ENCODE measurements around the gene IL1A. TPM values are rescaled to one million over a fixed set of nuclear protein-coding genes. Genes with fewer than 3 reads are reported as not detected.

IL1A gene
- total and polyA plus RNA-seq, 2 donors from 2014 or later, result 0.13 TPM; not detected in 1

GRCh38 chr2:112723995-112724394 is 60.3 kb downstream of the IL1A start:
- H3K27me3 ChIP-seq (ENCODE audit: control insufficient read depth, insufficient read depth, low read length), result no peaks in the 10 kb centered on the region
- no peak overlapping the region for H3K27ac ChIP-seq (ENCODE audit: low read depth in 2 of 2, low read length in 2 of 2)
- peaks cover 0 to 2% (median 0%) of the 10 kb centered on the region in 3 donors for H3K4me1 ChIP-seq (ENCODE audit: control insufficient read depth in 2 of 3, insufficient read depth in 2 of 3, low read depth in 1 of 3, low read length in 3 of 3)
- no peak for TF ChIP-seq CTCF (IDR thresholded peaks at IDR 0.05; ENCODE audit: borderline replicate concordance, extremely low read depth, insufficient read depth)
- intact Hi-C loops (cut with DNase I), result loop anchor here (10.0 kb wide), 1 partner anchor 119 kb away; no protein-coding TSS in a partner anchor
- DNase-seq (no peak), FAIRE-seq (no peak)
- no peaks in the 10 kb centered on the region for H3K9me3 ChIP-seq (ENCODE audit: control insufficient read depth in 2 of 3, insufficient read depth in 1 of 3, low read length in 3 of 3)
- H3K36me3 ChIP-seq (ENCODE audit: control insufficient read depth in 2 of 3, insufficient read depth in 3 of 3, low read length in 3 of 3), result no peaks in the 10 kb centered on the region
- no peak overlapping the region for H3K4me3 ChIP-seq (ENCODE audit: low read length in 3 of 3)
- no peak overlapping the region for H3K9ac ChIP-seq (ENCODE audit: low read length in 3 of 3)

Other genes with a start within 250 kb of the IL1A start
- 24.4 TPM for gene POLR1B, start 242.0 kb downstream of the IL1A start, total RNA-seq
- gene POLR1B, start 242.0 kb downstream of the IL1A start, polyA plus RNA-seq (ENCODE audit: insufficient read depth, low read depth, low replicate concordance), result 6.0 TPM
- gene CHCHD5, start 199.9 kb downstream of the IL1A start, total RNA-seq, result 39.6 TPM
- gene CHCHD5, start 199.9 kb downstream of the IL1A start, polyA plus RNA-seq (ENCODE audit: insufficient read depth, low read depth, low replicate concordance), result 104 TPM
- 46.2 TPM for gene SLC20A1, start 138.6 kb downstream of the IL1A start, total RNA-seq
- 10.4 TPM for gene SLC20A1, start 138.6 kb downstream of the IL1A start, polyA plus RNA-seq (ENCODE audit: insufficient read depth, low read depth, low replicate concordance)
- not detected for gene NT5DC4, start 63.5 kb downstream of the IL1A start, total RNA-seq
- not detected for gene NT5DC4, start 63.5 kb downstream of the IL1A start, polyA plus RNA-seq (ENCODE audit: insufficient read depth, low read depth, low replicate concordance)
- gene CKAP2L, start 19.9 kb downstream of the IL1A start, total RNA-seq, result 0.88 TPM
- gene CKAP2L, start 19.9 kb downstream of the IL1A start, polyA plus RNA-seq (ENCODE audit: insufficient read depth, low read depth, low replicate concordance), result not detected
- gene IL1B, start 52.3 kb upstream of the IL1A start, total RNA-seq, result 2.9 TPM
- gene IL1B, start 52.3 kb upstream of the IL1A start, polyA plus RNA-seq (ENCODE audit: insufficient read depth, low read depth, low replicate concordance), result 0.56 TPM
- not detected for gene IL37, start 126.7 kb upstream of the IL1A start, total RNA-seq
- not detected for gene IL37, start 126.7 kb upstream of the IL1A start, polyA plus RNA-seq (ENCODE audit: insufficient read depth, low read depth, low replicate concordance)
- not detected for gene IL36G, start 193.5 kb upstream of the IL1A start, total RNA-seq
- gene IL36G, start 193.5 kb upstream of the IL1A start, polyA plus RNA-seq (ENCODE audit: insufficient read depth, low read depth, low replicate concordance), result 1.7 TPM
- not detected for gene IL36A, start 221.0 kb upstream of the IL1A start, total RNA-seq
- gene IL36A, start 221.0 kb upstream of the IL1A start, polyA plus RNA-seq (ENCODE audit: insufficient read depth, low read depth, low replicate concordance), result not detected

All from kidney (tissue), 14 donors.